Peyer's patch (tissue), 4 donors: Measurements from ENCODE around the gene DERL3. TPM values are rescaled to one million over a fixed set of nuclear protein-coding genes. Genes with fewer than 3 reads are reported as not detected.
A peak's percentile ranks its signal among the peaks of the same experiment; 100 is the strongest.
"Not testable (repeated sequence)": the region's sequence is repeated elsewhere in the genome, so short reads cannot be mapped to it uniquely, and the experiment has no call there.

Source experiments
- DNase-seq, 3 donors: peaks; one replicate each; pipeline ENCODE4 v3.0.0-alpha.2; 2017 to 2019
- H3K27ac ChIP-seq, 4 donors: fragments of 200-600 bp; sonication (generic); one replicate each; pipeline ENCODE4 v1.5.1; 2016 to 2019
- H3K27me3 ChIP-seq, 2 donors: fragments of 200-600 bp; sonication (generic); one replicate each; pipeline ENCODE4 v1.5.1; 2019
- H3K36me3 ChIP-seq, 3 donors: fragments of 200-600 bp; sonication (generic); one replicate each; pipeline ENCODE4 v1.5.1; 2016 to 2019
- H3K4me1 ChIP-seq, 4 donors: fragments of 200-600 bp; sonication (generic); one replicate each; pipeline ENCODE4 v1.5.1; 2016 to 2019
- H3K4me3 ChIP-seq, 4 donors: fragments of 200-600 bp; sonication (generic); 1 replicate in 3 of 4; 2 replicates in 1 of 4; pipeline ENCODE4 v1.5.1; 2016 to 2019; ENCODE audit warnings: mild to moderate bottlenecking in 1 of 4
- H3K9me3 ChIP-seq, 4 donors: fragments of 200-600 bp; sonication (generic); one replicate each; pipeline ENCODE4 v1.5.1; 2016 to 2019; ENCODE audit warnings: mild to moderate bottlenecking in 1 of 4
- CTCF ChIP-seq, 6 experiments: fragments of 450-650 bp in 4 of 6; fragments of 200-600 bp in 2 of 6; sonication (generic) in 1 of 6; IDR thresholded peaks; one replicate each; pipeline ENCODE4 v1.5.1; 2017 to 2019; ENCODE audit warnings: antibody characterized with exemption in 6 of 6, mild to moderate bottlenecking in 3 of 6, moderate library complexity in 1 of 6
- POLR2A ChIP-seq, 2 donors: fragments of 450-650 bp; IDR thresholded peaks; one replicate each; pipeline ENCODE4 v1.5.1; 2017; ENCODE audit warnings: antibody characterized with exemption in 2 of 2, mild to moderate bottlenecking in 2 of 2, moderate library complexity in 2 of 2
- total RNA-seq, 4 donors: library from RNA; depleted of rRNA; stranded (reverse); fragments of >200 nt; gene quantifications; one replicate each; pipeline ENCODE4 v1.1.0, GENCODE V29; 2016

DERL3 gene
- total RNA-seq, 4 donors from 2014 or later = 1.1 to 17.3 (median 3.4) TPM

- TF ChIP-seq POLR2A (IDR thresholded peaks at IDR 0.05) = no peak
- TF ChIP-seq CTCF (IDR thresholded peaks at IDR 0.05) = no peak
- H3K36me3 ChIP-seq = no peaks in the 10 kb centered on the region
- no peaks in the 10 kb centered on the region for H3K27me3 ChIP-seq
Measured at GRCh38 chr22:23877566-23877965, 38.8 kb upstream of the DERL3 start.

GRCh38 chr22:23875801-23876200 is 37.0 kb upstream of the DERL3 start:
- H3K27me3 ChIP-seq = no peaks in the 10 kb centered on the region

More at GRCh38 chr22:23877566-23877965, 38.8 kb upstream of the DERL3 start:
- no peaks in the 10 kb centered on the region for H3K9me3 ChIP-seq
- H3K4me1 ChIP-seq = no peaks in the 10 kb centered on the region
- no peak for DNase-seq
- H3K4me3 ChIP-seq = no peak overlapping the region
- no peak overlapping the region for H3K27ac ChIP-seq

GRCh38 chr22:23874871-23875270 is 36.1 kb upstream of the DERL3 start:
- Histone ChIP-seq H3K4me3 (no peak overlapping the region), H3K9me3 (no peaks in the 10 kb centered on the region), H3K27me3 (no peaks in the 10 kb centered on the region), H3K4me1 (no peaks in the 10 kb centered on the region), H3K36me3 (no peaks in the 10 kb centered on the region), H3K27ac (no peak overlapping the region)
- no peak for TF ChIP-seq POLR2A (IDR thresholded peaks at IDR 0.05)
- no peak for TF ChIP-seq CTCF (IDR thresholded peaks at IDR 0.05)
- DNase-seq = no peak

More at GRCh38 chr22:23875801-23876200, 37.0 kb upstream of the DERL3 start:
- Histone ChIP-seq H3K4me1 (no peaks in the 10 kb centered on the region), H3K27ac (no peak overlapping the region), H3K9me3 (no peaks in the 10 kb centered on the region), H3K36me3 (no peaks in the 10 kb centered on the region), H3K4me3 (no peak overlapping the region)
- no peak for TF ChIP-seq POLR2A (IDR thresholded peaks at IDR 0.05)
- no peak for TF ChIP-seq CTCF (IDR thresholded peaks at IDR 0.05)
- DNase-seq = no peak

GRCh38 chr22:23868580-23868979 is 29.8 kb upstream of the DERL3 start:
- Histone ChIP-seq H3K9me3 (no peaks in the 10 kb centered on the region), H3K27me3 (no peaks in the 10 kb centered on the region), H3K4me3 (no peak overlapping the region), H3K27ac (no peak overlapping the region), H3K4me1 (no peaks in the 10 kb centered on the region), H3K36me3 (peaks cover 0 to 7% (median 0%) of the 10 kb centered on the region in 3 donors)
- TF ChIP-seq POLR2A (IDR thresholded peaks at IDR 0.05) (no peak), CTCF (IDR thresholded peaks at IDR 0.05) (no peak)
- no peak for DNase-seq

- H3K4me3 ChIP-seq, H3K27ac ChIP-seq, H3K36me3 ChIP-seq, H3K9me3 ChIP-seq, H3K27me3 ChIP-seq, H3K4me1 ChIP-seq, DNase-seq: not testable (repeated sequence)
Measured at GRCh38 chr22:23864499-23865154, 25.8 kb upstream of the DERL3 start.

- Histone ChIP-seq H3K27me3 (no peaks in the 10 kb centered on the region), H3K36me3 (no peaks in the 10 kb centered on the region), H3K27ac (no peak overlapping the region), H3K4me3 (no peak overlapping the region), H3K9me3 (no peaks in the 10 kb centered on the region), H3K4me1 (peaks cover 0 to 8% (median 2%) of the 10 kb centered on the region in 4 donors)
- no peak for DNase-seq
- TF ChIP-seq POLR2A (IDR thresholded peaks at IDR 0.05) = no peak
- peak in 4 of 6 experiments; percentile 30 to 45 (median 34) for TF ChIP-seq CTCF (IDR thresholded peaks at IDR 0.05)
Measured at GRCh38 chr22:23862103-23862502, 23.3 kb upstream of the DERL3 start.

GRCh38 chr22:23860187-23860586 is 21.4 kb upstream of the DERL3 start:
- not testable (repeated sequence) for H3K27ac ChIP-seq, H3K9me3 ChIP-seq, H3K36me3 ChIP-seq, H3K4me1 ChIP-seq, DNase-seq, H3K4me3 ChIP-seq, H3K27me3 ChIP-seq
